ENCODE results near the gene POLE.

Gene POLE

DNA sequence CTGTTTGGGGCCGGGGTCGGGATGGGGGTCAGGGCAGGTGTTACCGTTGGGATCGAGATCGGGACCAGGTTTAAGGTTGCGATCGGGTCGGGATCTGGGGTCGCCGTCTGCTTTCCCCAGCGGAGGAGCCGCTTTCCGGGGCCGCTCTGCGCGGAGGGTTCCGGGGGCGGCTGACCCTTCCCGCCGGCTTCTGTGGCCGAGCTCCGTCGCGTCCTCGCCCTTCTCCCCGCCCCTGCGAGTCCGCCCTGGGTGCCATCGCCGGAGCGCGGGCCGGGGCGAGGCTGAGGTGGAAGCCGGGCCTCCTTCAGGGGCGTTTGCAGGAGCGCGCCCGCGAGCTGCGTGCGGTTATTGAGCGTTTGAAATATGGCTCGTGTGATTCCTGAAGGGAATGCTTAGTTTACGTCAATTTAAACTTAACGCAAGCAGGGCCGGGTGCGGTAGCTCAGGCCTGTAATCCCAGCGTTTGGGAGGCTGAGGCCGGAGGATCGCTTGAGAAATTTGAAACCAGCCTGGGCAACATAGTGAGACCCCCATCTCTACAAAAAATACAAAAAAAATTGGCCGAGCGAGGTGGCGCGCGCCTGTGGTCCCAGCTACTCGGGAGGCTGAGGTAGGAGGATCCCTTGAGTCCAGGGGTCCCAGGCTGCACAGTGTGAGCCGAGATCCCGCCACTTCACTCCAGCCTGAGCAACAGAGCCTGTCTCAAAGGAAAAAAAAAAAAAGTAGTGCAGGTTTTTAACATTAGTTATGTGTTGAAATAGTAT, 24.1 kb upstream of the POLE start:
- no peak for DNase-seq (ENCODE audit: low read depth, low spot score)
- in situ Hi-C loops (cut with HindIII; ENCODE audit: low sequenced_read_pairs) = no loop called here
- H3K4me3 ChIP-seq (ENCODE audit: low read depth, low read length) = peak overlapping the region; percentile 87
- TF ChIP-seq, protein P1, sequence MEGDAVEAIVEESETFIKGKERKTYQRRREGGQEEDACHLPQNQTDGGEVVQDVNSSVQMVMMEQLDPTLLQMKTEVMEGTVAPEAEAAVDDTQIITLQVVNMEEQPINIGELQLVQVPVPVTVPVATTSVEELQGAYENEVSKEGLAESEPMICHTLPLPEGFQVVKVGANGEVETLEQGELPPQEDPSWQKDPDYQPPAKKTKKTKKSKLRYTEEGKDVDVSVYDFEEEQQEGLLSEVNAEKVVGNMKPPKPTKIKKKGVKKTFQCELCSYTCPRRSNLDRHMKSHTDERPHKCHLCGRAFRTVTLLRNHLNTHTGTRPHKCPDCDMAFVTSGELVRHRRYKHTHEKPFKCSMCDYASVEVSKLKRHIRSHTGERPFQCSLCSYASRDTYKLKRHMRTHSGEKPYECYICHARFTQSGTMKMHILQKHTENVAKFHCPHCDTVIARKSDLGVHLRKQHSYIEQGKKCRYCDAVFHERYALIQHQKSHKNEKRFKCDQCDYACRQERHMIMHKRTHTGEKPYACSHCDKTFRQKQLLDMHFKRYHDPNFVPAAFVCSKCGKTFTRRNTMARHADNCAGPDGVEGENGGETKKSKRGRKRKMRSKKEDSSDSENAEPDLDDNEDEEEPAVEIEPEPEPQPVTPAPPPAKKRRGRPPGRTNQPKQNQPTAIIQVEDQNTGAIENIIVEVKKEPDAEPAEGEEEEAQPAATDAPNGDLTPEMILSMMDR (IDR thresholded peaks at IDR 0.05; ENCODE audit: low read depth, low read length) = no peak

DNA sequence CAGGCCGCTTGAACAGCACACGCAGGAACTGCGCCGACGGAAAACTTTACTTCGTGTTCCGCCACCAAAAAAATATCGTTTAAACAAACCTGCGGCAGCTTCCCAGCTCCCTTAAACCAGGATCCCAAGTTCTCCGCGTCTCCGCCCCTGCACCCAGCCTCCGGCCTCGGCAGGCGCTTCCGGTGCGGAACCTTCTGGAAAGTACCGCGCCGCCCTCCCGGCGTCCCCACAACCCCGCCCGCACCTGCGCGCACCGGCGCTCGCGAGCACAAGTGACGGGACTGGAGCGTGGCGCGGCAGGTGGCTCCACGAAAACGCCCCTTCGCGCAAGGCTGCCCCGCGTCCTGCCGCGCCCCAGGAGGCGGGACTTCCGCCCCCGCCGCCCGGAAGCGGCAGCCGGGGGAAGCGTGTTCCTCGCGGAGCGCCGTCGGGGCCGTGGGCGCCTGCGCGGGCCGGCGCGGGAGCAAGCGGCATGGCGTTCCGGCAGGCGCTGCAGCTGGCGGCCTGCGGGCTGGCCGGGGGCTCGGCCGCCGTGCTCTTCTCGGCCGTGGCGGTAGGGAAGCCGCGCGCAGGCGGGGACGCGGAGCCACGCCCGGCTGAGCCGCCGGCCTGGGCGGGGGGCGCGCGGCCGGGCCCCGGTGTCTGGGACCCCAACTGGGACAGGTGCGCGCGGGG, 23.4 kb upstream of the POLE start, which contains the start of gene PGAM5:
Gene PGAM5 (plus strand): TSS at position 438 of the 675 bp plus-strand sequence. CDS start 35 bp downstream, at position 473.
- in situ Hi-C loops (cut with HindIII; ENCODE audit: low sequenced_read_pairs) = no loop called here
- peak; percentile 80 for DNase-seq (ENCODE audit: low read depth, low spot score)
- H3K4me3 ChIP-seq (ENCODE audit: low read depth, low read length) = peak within 1 kb of the TSS; percentile 87
- TF ChIP-seq, protein P1 (IDR thresholded peaks at IDR 0.05; ENCODE audit: low read depth, low read length) = no peak

DNA sequence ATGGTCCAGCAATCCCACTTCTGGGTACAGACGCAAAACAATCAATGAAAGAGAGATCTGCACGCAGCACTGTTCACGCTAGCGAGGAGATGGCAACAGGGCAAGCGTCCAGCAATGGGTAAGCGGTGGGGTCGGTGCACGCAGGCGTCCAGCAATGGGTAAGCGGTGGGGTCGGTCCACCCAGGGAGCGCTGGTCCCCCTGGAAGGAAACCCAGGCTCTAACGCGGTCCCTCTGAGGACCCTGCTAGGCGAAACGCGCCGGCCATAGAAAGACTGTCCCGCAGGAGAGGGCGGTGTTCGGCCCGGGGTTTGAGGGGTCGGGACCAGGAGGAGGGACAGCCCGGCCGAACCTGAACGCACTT, 22.9 kb upstream of the POLE start:
- TF ChIP-seq, protein P1 (IDR thresholded peaks at IDR 0.05; ENCODE audit: low read depth, low read length) = no peak
- peak overlapping the region; percentile 87 for H3K4me3 ChIP-seq (ENCODE audit: low read depth, low read length)
- no peak for DNase-seq (ENCODE audit: low read depth, low spot score)
- in situ Hi-C loops (cut with HindIII; ENCODE audit: low sequenced_read_pairs) = no loop called here

DNA sequence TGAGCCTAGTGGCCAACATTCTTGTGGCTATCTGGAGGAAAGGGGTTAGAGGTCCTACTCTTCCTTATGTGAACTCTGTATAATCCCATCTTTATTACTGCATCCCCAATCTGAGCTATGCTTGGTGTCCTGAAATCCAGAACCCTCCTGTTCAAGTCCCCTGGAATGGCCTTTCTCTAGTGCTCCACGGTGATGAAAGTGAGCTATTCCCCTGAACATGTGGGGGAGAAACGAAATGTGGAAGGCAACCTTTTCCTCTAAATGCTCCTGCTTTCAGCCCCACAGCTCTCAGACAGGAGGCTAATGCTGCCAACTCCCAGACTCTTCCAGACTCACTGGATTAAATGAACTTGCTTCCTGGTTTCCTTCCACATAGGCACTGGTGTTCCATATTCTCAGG, 21.0 kb upstream of the POLE start:
- TF ChIP-seq, protein P1 (IDR thresholded peaks at IDR 0.05; ENCODE audit: low read depth, low read length) = no peak
- no peak overlapping the region for H3K4me3 ChIP-seq (ENCODE audit: low read depth, low read length)
- in situ Hi-C loops (cut with HindIII; ENCODE audit: low sequenced_read_pairs) = no loop called here
- no peak for DNase-seq (ENCODE audit: low read depth, low spot score)

DNA sequence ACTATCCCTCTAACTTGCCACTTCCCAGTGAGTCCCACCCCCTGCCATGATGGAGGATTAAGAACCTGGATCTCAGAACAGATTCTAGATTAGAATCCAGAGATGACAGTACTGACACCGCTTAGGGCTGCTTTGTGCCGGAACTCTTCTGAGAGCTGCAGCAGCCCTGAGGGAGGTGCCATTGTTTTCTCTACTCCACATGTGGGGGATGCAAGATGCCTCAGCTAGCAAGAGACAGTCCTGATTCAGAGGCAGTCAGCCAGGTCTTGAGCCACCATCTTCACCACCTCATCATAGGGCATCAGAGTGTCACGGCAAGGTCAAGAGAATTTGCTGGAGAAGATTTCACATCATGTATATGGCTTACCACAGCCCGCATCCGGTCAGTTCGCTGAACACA, 20.1 kb upstream of the POLE start:
- no peak overlapping the region for H3K4me3 ChIP-seq (ENCODE audit: low read depth, low read length)
- in situ Hi-C loops (cut with HindIII; ENCODE audit: low sequenced_read_pairs) = no loop called here
- DNase-seq (ENCODE audit: low read depth, low spot score) = no peak
- TF ChIP-seq, protein P1 (IDR thresholded peaks at IDR 0.05; ENCODE audit: low read depth, low read length) = no peak

DNA sequence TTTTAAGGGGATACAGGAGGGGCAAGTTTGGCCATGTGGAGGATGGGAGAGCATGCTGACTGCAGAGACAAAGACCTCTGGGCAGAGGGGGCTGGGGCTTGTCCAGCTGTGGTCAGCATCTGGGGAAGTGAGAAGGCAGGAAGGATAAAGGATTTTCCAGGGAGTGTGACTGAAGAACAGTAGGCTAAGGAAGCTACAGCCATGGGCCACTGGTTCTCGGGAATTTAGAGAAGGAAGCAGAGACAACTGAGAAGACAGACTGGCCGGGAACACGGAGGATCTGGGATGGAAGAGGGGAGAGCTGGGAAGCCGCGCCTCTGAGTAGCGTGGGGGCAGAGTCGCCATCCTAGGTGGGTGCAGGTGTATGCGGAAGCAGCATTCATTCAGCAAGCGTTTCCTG, 16.5 kb upstream of the POLE start:
- no peak overlapping the region for H3K4me3 ChIP-seq (ENCODE audit: low read depth, low read length)
- TF ChIP-seq, protein P1 (IDR thresholded peaks at IDR 0.05; ENCODE audit: low read depth, low read length) = no peak
- DNase-seq (ENCODE audit: low read depth, low spot score) = no peak
- in situ Hi-C loops (cut with HindIII; ENCODE audit: low sequenced_read_pairs) = no loop called here
